Tibial artery (tissue), 4 donors: Measurements from ENCODE around the gene KIDINS220.

ENCODE experiments used
- DNase-seq, 2 donors: peaks; one replicate each; pipeline ENCODE4 v3.0.0-alpha.2; 2019
- H3K27ac ChIP-seq, 2 donors: fragments of 200-600 bp; sonication (generic) in 1 of 2; 1 replicate in 1 of 2; 2 replicates in 1 of 2; pipeline ENCODE4 v1.5.1; 2018 to 2019; ENCODE audit warnings: mild to moderate bottlenecking in 1 of 2
- H3K27me3 ChIP-seq, 2 donors: fragments of 200-600 bp; sonication (generic) in 1 of 2; one replicate each; pipeline versions ENCODE4 v1.5.1 to v1.6.0; 2016 to 2019
- H3K36me3 ChIP-seq, 3 donors: fragments of 200-600 bp; sonication (generic) in 2 of 3; one replicate each; pipeline ENCODE4 v1.5.1; 2016 to 2019; ENCODE audit warnings: mild to moderate bottlenecking in 2 of 3
- H3K4me1 ChIP-seq, 4 donors: fragments of 200-600 bp; sonication (generic) in 2 of 4; 1 replicate in 3 of 4; 2 replicates in 1 of 4; pipeline ENCODE4 v1.5.1; 2016 to 2019
- H3K4me3 ChIP-seq, 2 donors: fragments of 200-600 bp; sonication (generic) in 1 of 2; 1 replicate in 1 of 2; 2 replicates in 1 of 2; pipeline ENCODE4 v1.5.1; 2018 to 2019; ENCODE audit warnings: mild to moderate bottlenecking in 2 of 2
- H3K9me3 ChIP-seq, 3 donors: fragments of 200-600 bp; sonication (generic) in 1 of 3; one replicate each; pipeline ENCODE4 v1.5.1; 2016 to 2019
- intact Hi-C: fragments of 100-400 bp; cut with DNase I; formaldehyde crosslinking; loops from one replicate; pipeline ENCODE4 v1.15.0; 2023; ENCODE audit warnings: low total_unique reads
- TF ChIP-seq, protein P1 (sequence below), 2 experiments: fragments of 200-600 bp in 1 of 2; fragments of 450-650 bp in 1 of 2; IDR thresholded peaks; one replicate each; pipeline ENCODE4 v1.5.1; 2017 to 2019; ENCODE audit warnings: antibody characterized with exemption in 2 of 2, mild to moderate bottlenecking in 1 of 2, moderate library complexity in 1 of 2

The KIDINS220 gene

GRCh38 chr2:8835279-8835678 is 2.1 kb downstream of the KIDINS220 start:
- intact Hi-C loops, result loop anchor here (5.0 kb wide), 1 partner anchor 167 kb away; the partner anchor contains the start of gene MBOAT2

GRCh38 chr2:8833853-8834252 is 3.6 kb downstream of the KIDINS220 start:
- Histone ChIP-seq H3K9me3 (no peaks in the 10 kb centered on the region), H3K36me3 (no peaks in the 10 kb centered on the region), H3K4me1 (peaks cover 0 to 69% (median 29%) of the 10 kb centered on the region in 4 donors), H3K4me3 (no peak overlapping the region), H3K27ac (no peak overlapping the region), H3K27me3 (no peaks in the 10 kb centered on the region)
- DNase-seq, result no peak
- intact Hi-C loops, result no loop called here
- TF ChIP-seq, protein P1, sequence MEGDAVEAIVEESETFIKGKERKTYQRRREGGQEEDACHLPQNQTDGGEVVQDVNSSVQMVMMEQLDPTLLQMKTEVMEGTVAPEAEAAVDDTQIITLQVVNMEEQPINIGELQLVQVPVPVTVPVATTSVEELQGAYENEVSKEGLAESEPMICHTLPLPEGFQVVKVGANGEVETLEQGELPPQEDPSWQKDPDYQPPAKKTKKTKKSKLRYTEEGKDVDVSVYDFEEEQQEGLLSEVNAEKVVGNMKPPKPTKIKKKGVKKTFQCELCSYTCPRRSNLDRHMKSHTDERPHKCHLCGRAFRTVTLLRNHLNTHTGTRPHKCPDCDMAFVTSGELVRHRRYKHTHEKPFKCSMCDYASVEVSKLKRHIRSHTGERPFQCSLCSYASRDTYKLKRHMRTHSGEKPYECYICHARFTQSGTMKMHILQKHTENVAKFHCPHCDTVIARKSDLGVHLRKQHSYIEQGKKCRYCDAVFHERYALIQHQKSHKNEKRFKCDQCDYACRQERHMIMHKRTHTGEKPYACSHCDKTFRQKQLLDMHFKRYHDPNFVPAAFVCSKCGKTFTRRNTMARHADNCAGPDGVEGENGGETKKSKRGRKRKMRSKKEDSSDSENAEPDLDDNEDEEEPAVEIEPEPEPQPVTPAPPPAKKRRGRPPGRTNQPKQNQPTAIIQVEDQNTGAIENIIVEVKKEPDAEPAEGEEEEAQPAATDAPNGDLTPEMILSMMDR (IDR thresholded peaks at IDR 0.05), result no peak

More at GRCh38 chr2:8835279-8835678, 2.1 kb downstream of the KIDINS220 start:
- no peak for DNase-seq
- no peaks in the 10 kb centered on the region for H3K36me3 ChIP-seq
- peak overlapping the region; percentile 87 to 92 for H3K4me3 ChIP-seq
- H3K27ac ChIP-seq, result no peak overlapping the region
- peaks cover 0 to 65% (median 29%) of the 10 kb centered on the region in 4 donors for H3K4me1 ChIP-seq
- H3K27me3 ChIP-seq, result no peaks in the 10 kb centered on the region
- TF ChIP-seq, protein P1 (IDR thresholded peaks at IDR 0.05), result no peak
- H3K9me3 ChIP-seq, result no peaks in the 10 kb centered on the region

DNA sequence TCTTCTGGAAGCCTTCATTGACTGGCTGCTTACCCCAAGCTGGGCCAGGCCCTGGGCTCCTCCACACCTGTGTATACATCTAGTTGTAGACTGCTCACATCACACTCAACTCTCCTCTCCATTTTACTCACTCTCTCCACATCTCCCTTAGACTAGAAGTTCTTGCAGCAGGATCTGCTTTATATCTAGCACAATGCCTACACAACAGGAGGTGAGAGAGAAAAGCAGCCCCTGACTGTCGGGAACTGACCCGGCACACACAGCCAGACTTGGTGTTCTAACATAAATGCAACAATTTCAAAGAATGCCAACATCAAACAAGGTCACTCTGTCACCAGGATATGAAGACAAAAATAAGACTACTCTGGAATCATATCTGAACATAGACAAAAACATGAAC is 5.9 kb downstream of the KIDINS220 start:
- TF ChIP-seq, protein P1 (IDR thresholded peaks at IDR 0.05), result no peak
- Histone ChIP-seq H3K27ac (no peak overlapping the region), H3K9me3 (no peaks in the 10 kb centered on the region), H3K27me3 (no peaks in the 10 kb centered on the region), H3K4me3 (no peak overlapping the region), H3K36me3 (no peaks in the 10 kb centered on the region), H3K4me1 (peaks cover 0 to 62% (median 27%) of the 10 kb centered on the region in 4 donors)
- no peak for DNase-seq
- intact Hi-C loops, result no loop called here

GRCh38 chr2:8827729-8828128 is 9.7 kb downstream of the KIDINS220 start:
- no peak for DNase-seq
- no peaks in the 10 kb centered on the region for H3K27me3 ChIP-seq
- TF ChIP-seq, protein P1 (IDR thresholded peaks at IDR 0.05), result no peak
- intact Hi-C loops, result no loop called here
- no peaks in the 10 kb centered on the region for H3K9me3 ChIP-seq
- H3K4me1 ChIP-seq, result peaks cover 0 to 31% (median 9%) of the 10 kb centered on the region in 4 donors
- H3K36me3 ChIP-seq, result peaks cover 15 to 23% (median 20%) of the 10 kb centered on the region in 3 donors
- no peak overlapping the region for H3K27ac ChIP-seq
- no peak overlapping the region for H3K4me3 ChIP-seq

DNA sequence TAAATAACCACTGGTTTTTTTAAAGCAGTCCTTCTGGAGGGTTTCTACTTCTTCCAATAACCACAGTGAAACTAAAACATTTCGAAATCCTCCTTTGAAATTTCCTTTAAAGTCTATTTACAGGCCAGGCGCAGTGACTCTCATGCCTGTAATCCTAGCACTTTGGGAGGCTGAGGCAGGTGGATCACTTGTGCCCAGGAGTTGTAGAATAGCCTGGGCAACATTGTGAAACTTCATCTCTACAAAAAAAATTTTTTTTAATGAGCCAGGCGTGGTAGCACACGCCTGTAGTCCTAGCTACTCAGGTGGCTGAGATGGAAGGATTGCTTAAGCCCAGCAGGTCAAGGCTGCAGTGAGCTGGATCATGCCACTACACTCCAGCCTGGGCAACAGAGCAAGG is 15.2 kb downstream of the KIDINS220 start:
- no peaks in the 10 kb centered on the region for H3K27me3 ChIP-seq
- TF ChIP-seq, protein P1 (IDR thresholded peaks at IDR 0.05), result no peak
- no peaks in the 10 kb centered on the region for H3K9me3 ChIP-seq
- no peak overlapping the region for H3K4me3 ChIP-seq
- H3K4me1 ChIP-seq, result peaks cover 0 to 26% (median 10%) of the 10 kb centered on the region in 4 donors
- peaks cover 23 to 43% (median 35%) of the 10 kb centered on the region in 3 donors for H3K36me3 ChIP-seq
- peak overlapping the region; percentile 68 to 70 for H3K27ac ChIP-seq
- intact Hi-C loops, result loop anchor here (2.0 kb wide), 1 partner anchor 15 kb away; the partner anchor contains the start of gene KIDINS220
- no peak for DNase-seq
